SK-N-SH treated with all-trans-retinoic acid at 6 μM for 48 hours (cell line): Measurements from ENCODE around the gene CHRNB1.

Source experiments
- ARNTL ChIP-seq: fragments of 450-650 bp; formaldehyde crosslinking; IDR thresholded peaks from 2 replicates; pipeline ENCODE4 v1.5.0; 2020; ENCODE audit warnings: low read depth, mild to moderate bottlenecking, moderate library complexity, borderline replicate concordance
- CREB5 ChIP-seq: fragments of 250-450 bp; sonication (Bioruptor Pico); IDR thresholded peaks from 2 replicates; pipeline ENCODE4 v1.5.1; 2020; ENCODE audit warnings: low read depth, mild to moderate bottlenecking, moderate library complexity
- PATZ1 ChIP-seq: fragments of 250-450 bp; sonication (Bioruptor Pico); IDR thresholded peaks from 2 replicates; pipeline ENCODE4 v1.8.0; 2020; ENCODE audit warnings: mild to moderate bottlenecking, moderate library complexity, borderline replicate concordance

GRCh38 chr17:7480089-7480384 lies 35.2 kb downstream of the CHRNB1 start:
- TF ChIP-seq PATZ1 (CRISPR knock-in tag) (no peak), CREB5 (CRISPR knock-in tag) (no peak), ARNTL (no peak)
